ENCODE results near the gene BPIFB2.

Gene BPIFB2

GRCh38 chr20:33070111-33071053, 62.9 kb downstream of the BPIFB2 start:
- no peak for DNase-seq (ENCODE audit: low read depth)

GRCh38 chr20:33071198-33071597, 63.7 kb downstream of the BPIFB2 start:
- no peak for DNase-seq (ENCODE audit: low read depth)

GRCh38 chr20:33072362-33072761, 64.9 kb downstream of the BPIFB2 start:
- no peak for DNase-seq (ENCODE audit: low read depth)

GRCh38 chr20:33072813-33073212, 65.3 kb downstream of the BPIFB2 start:
- DNase-seq (ENCODE audit: low read depth): no peak

All from HS-5 (cell line).